K562 (cell line): ENCODE results near the gene CUL2. TPM values are rescaled to one million over a fixed set of nuclear protein-coding genes. Genes with fewer than 3 reads are reported as not detected.

ENCODE experiments used
- CTCF ChIP-seq, 3 experiments: IDR thresholded peaks in 2 of 3; conservative IDR thresholded peaks in 1 of 3; 2 replicates each; pipeline ENCODE4 v1.5.1; 2011 to 2012; ENCODE audit warnings: low read length in 3 of 3, mild to moderate bottlenecking in 3 of 3, control low read depth in 2 of 3, improper control_type of control experiment in 1 of 3, inconsistent platforms in 1 of 3, low read depth in 1 of 3, mixed read lengths in 1 of 3, moderate library complexity in 1 of 3; ENCODE audit not compliant: insufficient read depth in 2 of 3
- ESRRB ChIP-seq: fragments of 250-450 bp; sonication (Bioruptor Pico); IDR thresholded peaks from 2 replicates; pipeline ENCODE4 v1.5.0; 2020; ENCODE audit warnings: mild to moderate bottlenecking, moderate library complexity, borderline replicate concordance
- FOSL1 ChIP-seq: fragments of 200-800 bp; sonication (Bioruptor generic); conservative IDR thresholded peaks from 2 replicates; pipeline ENCODE4 v1.6.1; 2016; ENCODE audit warnings: missing genetic modification characterization, missing compliant biosample characterization
- GATAD2A ChIP-seq: fragments of 450-650 bp; IDR thresholded peaks from 2 replicates; pipeline ENCODE4 v1.6.1; 2017
- HCFC1 ChIP-seq: IDR thresholded peaks from 2 replicates; pipeline ENCODE4 v1.6.1; 2012; ENCODE audit warnings: low read depth, low read length, improper control_type of control experiment
- HNRNPLL ChIP-seq: fragments of 200-400 bp; formaldehyde crosslinking; IDR thresholded peaks from 2 replicates; pipeline ENCODE4 v1.6.1; 2017; ENCODE audit warnings: low read length, low read depth, mild to moderate bottlenecking; ENCODE audit not compliant: poor library complexity, severe bottlenecking
- KAT2B ChIP-seq: IDR thresholded peaks from one replicate; pipeline ENCODE4 v1.6.1; 2012; ENCODE audit warnings: low read depth, mild to moderate bottlenecking, control low read depth, inconsistent platforms, low read length, moderate library complexity
- KLF1 ChIP-seq: fragments of 450-650 bp; IDR thresholded peaks from 2 replicates; pipeline ENCODE4 v1.6.1; 2016; ENCODE audit warnings: missing genetic modification characterization, missing compliant biosample characterization
- NR4A1 ChIP-seq, 2 experiments: fragments of 250-450 bp in 1 of 2; fragments of 450-650 bp in 1 of 2; sonication (Bioruptor Pico) in 1 of 2; IDR thresholded peaks; 2 replicates each; pipeline versions ENCODE4 v1.4.0 to v1.6.1; 2016 to 2020; ENCODE audit warnings: mild to moderate bottlenecking in 2 of 2, missing compliant biosample characterization in 1 of 2, missing genetic modification characterization in 1 of 2, moderate library complexity in 1 of 2
- SIN3B ChIP-seq: fragments of 450-650 bp; IDR thresholded peaks from 2 replicates; pipeline ENCODE4 v1.6.1; 2017; ENCODE audit warnings: low read depth, mild to moderate bottlenecking, moderate library complexity
- ZBTB7A ChIP-seq: IDR thresholded peaks from 2 replicates; pipeline ENCODE4 v1.6.1; 2011; ENCODE audit warnings: low read depth, mild to moderate bottlenecking, low read length, moderate library complexity, borderline replicate concordance; ENCODE audit not compliant: control insufficient read depth
- ZNF717 ChIP-seq: fragments of 250-450 bp; sonication (Bioruptor Pico); IDR thresholded peaks from 2 replicates; pipeline ENCODE4 v1.5.0; 2021
- ZNF75A ChIP-seq: fragments of 450-650 bp; formaldehyde crosslinking; IDR thresholded peaks from 2 replicates; pipeline ENCODE4 v1.4.0; 2020; ENCODE audit warnings: mild to moderate bottlenecking
- polyA plus RNA-seq, 8 experiments: library from polyadenylated mRNA; depleted of rRNA in 4 of 8; stranded (reverse) in 5 of 8; unstranded in 3 of 8; fragments of >200 nt; fragmentation: Nextera tagmentation in 2 of 8; fragmentation: Illumina TruSeq in 1 of 8; extraction: Ambion mirVana in 2 of 8; extraction: Trizol in 1 of 8; gene quantifications; 2 replicates each; pipeline versions ENCODE4 v1.2.1 to v1.2.3, GENCODE V29; 2011 to 2014; ENCODE audit warnings: inconsistent platforms in 1 of 8, missing spikeins in 1 of 8
- total RNA-seq, 7 experiments: library from RNA; depleted of rRNA in 6 of 7; stranded (reverse); fragments of >200 nt in 6 of 7; fragmentation: Illumina TruSeq in 2 of 7; extraction: Trizol in 2 of 7; gene quantifications; 2 replicates each; pipeline versions ENCODE4 v1.2.1 to v1.2.3, GENCODE V29; 2011 to 2021; ENCODE audit warnings: low replicate concordance in 1 of 7

Gene CUL2
- total and polyA plus RNA-seq, 9 of the 15 experiments (the other 6 are each of a cell fraction or from before 2014, with no cell fraction given) = 17.3 to 46.3 (median 41.2) TPM

DNA sequence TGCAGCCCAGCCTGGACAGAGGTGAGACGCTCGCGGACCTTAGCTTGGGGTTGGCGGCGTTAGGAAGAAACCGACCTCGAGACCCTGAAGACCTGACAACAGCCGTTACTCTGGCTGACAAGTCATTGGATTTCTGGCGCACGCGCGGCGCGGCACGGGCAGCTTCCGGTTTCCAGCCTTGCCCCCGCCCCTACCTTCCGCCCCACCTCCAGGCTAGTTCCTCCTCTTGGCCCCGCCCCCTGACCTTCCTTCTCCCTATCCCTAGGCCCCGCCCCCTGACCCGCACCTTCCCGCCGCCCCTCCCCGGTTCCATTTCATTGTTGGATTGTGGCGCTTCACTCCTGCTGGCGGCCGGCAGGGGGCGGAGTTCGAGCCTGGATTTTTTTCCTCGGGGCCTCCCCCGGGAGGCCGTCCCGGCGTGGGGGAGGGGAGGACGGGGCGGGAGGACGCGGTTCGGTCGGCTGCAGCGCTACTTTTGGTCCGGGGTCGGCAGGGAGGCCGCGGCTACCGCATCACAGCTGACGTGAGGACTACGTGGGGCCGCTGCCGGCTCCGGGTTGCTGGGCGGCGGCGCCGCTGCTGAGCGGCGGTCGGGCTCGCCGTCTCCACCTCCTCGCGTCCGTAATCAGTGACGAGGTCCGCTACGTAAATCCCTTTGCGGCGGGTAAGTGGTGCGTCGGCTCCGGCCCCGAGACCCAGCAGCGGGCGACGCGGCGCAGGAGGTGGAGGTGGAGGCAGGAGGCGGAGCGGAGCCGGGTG is 36.6 kb upstream of the CUL2 start, which contains the start of gene CREM (continued):
- TF ChIP-seq NR4A1 (CRISPR knock-in tag; IDR thresholded peaks at IDR 0.05) (no peak), NR4A1 (tag; IDR thresholded peaks at IDR 0.05) (no peak), GATAD2A (no peak), CTCF (IDR thresholded peaks at IDR 0.05 in 2 of 3, conservative IDR thresholded peaks at IDR 0.05 in 1 of 3; ENCODE audit: insufficient read depth in 2 of 3, low read depth in 1 of 3, low read length in 3 of 3) (peak; percentile 55 to 89 (median 82); a peak in 5 of 6 replicates), ZBTB7A (0 out of 2 replicates have a peak, but pooled peaks have one; percentile 37), KLF1 (tag) (peak; percentile 63; the same call in 1 of the 2 replicates), HCFC1 (peak; percentile 58), FOSL1 (tag) (0 out of 2 replicates have a peak, but pooled peaks have one; percentile 25), SIN3B (no peak; the same call in 1 of the 2 replicates), KAT2B (no peak), ZNF717 (CRISPR knock-in tag) (no peak), ESRRB (CRISPR knock-in tag) (no peak), ZNF75A (no peak), HNRNPLL (peak; percentile 99)
